AML-193 (cell line): ENCODE measurements around the gene NHSL1.

Experiments
- DNase-seq, 2 experiments: peaks; one replicate each; lab custom pipeline; 2025; lab: John Stamatoyannopoulos, UW

The NHSL1 gene

DNA sequence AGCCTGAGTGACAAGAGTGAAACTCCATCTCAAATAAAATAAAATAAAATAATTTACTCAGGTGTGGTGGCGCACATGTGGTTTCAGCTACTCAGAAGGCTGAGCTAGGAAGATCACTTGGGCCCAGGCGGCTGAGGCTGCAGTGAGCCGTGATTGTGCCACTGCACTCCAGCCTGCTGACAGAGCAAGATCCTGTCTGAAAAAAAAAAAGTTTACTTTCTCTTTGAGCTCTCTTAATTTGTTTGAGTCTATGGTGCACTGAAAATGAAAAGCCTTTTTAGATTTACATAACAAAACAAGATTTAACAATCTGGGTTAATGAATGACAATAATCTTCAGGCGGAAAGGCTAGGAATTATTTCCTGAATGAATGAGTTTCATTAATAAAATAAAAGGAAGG, 23.3 kb upstream of the NHSL1 start:
- no peak for DNase-seq

DNA sequence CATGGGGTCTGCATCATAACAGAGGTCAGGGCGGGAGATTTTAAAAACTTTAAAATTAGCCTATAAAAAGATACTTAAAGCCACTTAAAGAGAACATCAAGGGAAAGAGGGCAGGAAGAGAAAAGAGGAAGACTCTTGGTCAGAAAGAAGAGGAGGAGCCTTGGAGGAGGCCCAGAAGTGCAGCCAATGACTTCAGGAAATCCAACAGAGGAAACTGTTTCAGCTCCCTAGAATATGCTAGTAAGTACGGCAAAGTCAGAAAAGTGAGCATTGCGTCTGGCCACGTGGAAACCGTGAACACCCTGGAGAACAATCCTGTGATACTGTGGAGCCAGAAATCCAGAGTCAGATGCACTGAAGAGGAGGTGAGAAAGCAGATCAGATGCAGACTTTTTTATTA, 22.5 kb upstream of the NHSL1 start:
- peak; percentile 93 to 97 for DNase-seq

DNA sequence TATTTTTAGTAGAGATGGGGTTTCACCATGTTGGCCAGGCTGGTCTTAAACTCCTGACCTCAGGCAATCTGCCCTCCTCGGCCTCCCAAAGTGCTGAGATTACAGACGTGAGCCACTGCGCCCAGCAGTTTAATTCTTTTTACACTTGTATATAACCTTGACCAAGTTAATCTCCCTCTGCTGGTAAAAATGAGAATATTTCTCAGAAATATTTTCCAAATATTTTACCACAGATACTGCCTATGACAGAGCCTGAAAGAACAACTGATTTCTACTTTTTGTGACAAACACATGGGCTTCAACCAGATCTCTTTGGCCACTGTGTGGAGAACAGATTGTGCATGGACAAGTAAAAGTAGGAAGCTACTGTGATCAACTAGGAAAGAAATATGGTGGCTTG, 21.2 kb upstream of the NHSL1 start:
- peak; percentile 36 to 54 for DNase-seq

DNA sequence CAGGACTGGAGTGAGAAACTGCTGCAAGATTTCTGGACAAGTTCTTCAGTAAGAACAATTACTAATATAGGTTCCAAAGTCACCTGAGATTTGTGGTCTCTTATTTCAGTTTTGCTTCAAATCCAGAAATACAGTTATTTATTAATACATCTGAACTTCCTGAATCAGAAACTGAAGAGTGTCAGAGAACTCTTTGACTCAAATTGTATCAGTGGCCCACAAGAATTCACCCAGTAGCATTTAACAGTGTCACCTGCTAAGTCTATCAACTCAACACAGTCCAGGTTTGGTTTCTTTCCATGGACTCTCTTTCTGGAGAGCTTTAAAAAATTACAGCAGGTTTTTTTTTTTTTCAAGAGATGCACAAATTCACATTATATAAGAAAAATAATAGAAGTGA, 18.8 kb upstream of the NHSL1 start:
- no peak for DNase-seq

DNA sequence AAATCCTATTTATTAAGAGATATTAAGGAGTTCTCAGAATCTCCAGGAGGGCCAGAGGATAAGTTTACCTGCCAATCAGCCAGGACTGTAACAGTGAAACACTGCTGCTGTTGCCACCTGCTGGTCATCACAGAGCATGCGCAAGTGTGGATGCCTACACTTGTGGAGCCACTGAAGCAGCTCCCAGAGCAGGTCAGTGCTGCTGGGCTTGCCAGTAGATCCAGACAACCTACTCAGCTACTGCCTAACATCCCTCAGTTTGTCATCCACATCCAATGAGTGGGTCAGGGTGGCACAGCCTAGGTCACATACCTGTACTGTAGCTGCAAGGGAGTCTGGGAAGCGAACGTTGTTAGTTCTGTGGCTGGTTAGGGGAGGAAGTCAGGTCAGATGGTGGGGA, 18.3 kb upstream of the NHSL1 start:
- DNase-seq = peak; percentile 74 to 75

DNA sequence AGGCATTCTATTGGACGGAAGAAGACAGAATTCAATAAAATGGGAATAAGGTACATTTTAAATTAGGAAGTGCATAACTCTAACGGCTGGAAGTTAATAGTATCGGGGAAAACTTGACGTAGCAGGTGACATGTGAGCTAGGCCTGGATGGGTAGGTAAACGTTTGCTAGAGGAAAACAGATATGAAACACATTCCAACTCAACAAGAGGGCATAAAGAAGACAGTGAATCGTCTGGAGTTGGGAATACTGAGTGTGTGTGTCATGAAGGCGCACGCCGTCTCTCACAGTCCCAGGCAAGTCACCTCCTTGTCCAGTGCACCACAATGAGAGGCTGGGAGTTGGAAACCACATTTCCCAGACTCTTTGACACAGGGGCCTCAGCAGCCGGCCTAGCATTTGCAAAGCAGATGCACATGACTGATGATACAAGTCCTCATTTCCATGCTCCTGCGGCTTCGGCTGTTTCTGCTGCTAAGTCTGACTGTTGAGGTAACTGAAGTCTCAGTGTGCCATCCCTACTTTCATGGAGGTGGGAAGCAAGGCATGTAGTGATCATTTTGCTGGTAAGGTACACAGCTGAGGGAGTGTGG, 16.5 kb upstream of the NHSL1 start:
- no peak for DNase-seq

DNA sequence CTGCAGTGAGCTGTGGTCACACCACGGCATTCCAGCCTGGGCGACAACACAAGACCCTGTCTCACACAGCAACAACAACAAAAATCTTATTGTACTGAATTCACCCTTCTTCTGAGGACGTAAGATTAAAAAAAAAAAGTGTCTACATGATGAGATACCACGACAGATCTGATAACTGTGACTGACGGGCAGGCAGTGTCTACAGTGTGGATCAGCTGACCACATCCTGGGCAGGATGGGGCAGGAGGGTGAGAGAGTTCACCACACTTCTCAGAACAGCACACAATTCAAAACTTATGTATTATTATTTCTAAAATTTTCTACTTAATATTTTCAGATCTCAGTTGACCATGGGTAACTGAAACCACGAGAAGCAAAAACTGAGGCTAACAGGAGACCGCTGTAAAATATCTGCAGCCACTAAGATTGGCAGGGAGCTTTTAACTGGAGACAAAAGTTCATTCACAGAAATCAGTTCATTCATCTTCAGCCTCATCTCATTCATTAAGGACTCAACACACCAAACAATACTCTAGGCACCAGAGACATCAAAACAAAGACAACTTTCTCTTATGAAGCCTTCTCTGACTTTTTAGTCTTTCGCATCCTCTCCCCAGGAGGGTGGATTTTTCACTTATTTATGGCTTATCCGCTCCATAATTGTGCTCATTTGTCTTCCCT, 15.7 kb upstream of the NHSL1 start:
- DNase-seq = no peak

DNA sequence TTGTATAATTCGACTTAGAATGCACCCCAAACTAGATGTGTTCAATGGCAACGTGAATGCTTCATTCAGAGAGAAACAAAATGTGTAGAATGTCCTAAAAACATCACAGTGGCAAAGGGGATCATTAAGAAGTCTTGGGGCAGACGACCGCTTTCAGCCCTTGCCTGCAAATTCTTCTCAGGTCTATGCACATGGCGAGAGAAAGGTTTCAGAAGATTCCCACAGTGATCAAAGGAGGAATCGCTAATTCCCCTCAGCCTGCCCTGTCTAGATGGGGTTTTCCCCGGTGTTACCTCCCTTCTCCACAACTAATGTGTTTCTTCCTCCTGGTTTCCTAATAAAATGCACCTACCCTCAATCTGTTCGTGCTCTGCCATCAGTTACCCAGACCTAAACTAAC, 13.3 kb upstream of the NHSL1 start:
- no peak for DNase-seq

DNA sequence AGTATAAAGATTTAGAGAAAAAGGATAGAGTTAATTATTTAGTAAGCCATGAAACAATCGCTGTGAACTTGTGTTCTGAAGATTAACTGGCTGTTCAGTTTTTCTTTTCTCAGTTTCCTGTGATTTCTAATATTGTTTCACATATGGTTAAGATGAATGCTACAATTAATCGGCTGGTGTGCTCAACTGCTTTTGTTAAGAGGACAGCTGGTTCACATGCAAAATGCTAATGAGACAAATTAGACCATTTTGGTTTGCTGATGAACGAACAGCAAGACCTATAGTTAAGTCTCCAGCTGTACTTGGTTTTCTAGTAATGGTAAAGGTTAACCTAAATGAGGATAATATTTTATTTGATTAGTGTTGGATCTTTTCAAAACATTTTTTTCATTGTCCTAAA, 10.8 kb upstream of the NHSL1 start:
- DNase-seq = no peak

DNA sequence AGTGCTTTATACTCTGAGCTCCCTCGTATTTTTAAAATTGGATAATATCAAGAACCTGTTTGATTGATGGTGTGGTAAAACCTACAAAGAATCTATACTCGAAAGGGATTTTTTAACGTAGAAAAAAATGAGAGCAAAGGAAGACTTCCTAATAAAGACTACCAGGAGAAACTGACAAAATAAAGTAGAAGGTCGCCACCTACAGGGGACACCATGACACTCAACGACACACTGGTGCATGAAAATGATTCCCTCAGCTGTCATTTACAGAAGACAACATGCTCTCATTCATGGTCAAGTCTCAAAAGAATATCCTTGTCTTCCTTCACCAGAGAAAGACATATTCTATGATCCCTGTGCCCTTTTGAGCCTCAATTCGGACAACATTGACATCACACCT, 10.1 kb upstream of the NHSL1 start:
- DNase-seq = peak; percentile 81 to 84

DNA sequence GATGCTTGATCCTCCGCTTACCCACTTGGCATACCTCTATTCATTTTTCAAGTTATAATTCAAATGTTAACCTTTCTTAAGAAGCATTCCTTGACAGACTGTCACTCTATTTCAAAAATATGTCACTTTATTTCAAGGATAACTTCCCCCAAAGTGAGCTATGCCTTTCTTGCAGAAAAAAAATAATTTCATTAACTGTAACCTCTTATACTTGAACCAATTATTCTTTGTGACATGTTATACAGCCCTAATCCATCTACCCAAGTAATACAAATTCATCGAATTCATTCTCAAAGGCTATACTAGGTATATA, 9.3 kb upstream of the NHSL1 start:
- DNase-seq = no peak

DNA sequence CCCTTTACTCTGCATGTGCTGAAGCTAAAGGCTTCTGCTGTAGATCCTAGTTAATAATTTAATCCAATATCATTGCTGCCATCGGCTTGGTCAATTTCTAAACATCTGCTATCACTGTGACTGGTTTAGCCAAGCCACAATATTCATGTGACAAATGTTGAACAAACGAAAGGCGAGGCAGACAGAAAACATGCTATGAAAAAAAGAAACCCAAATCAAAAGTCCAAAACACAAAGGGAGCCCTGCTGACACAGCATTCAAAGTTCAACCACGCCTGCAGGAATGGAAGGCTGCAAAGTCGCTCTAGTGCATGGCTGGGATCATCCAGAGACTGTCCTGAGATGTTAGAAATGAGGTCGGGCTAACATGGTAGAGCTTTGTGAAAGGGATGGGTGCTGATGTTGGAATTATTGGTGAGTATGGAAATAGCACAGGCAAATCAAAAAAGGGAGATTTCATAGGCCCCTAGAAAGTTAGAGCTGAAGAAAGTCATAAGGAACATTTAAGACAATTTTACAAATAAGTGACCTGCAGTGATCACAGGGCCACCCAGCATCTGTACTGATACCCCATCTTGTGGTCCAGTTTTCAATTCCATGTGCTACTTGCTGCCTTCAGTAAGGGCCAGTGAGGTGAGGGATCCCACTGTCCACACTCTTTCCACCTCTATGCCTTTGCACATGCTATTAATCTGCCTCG, 8.8 kb upstream of the NHSL1 start:
- no peak for DNase-seq

DNA sequence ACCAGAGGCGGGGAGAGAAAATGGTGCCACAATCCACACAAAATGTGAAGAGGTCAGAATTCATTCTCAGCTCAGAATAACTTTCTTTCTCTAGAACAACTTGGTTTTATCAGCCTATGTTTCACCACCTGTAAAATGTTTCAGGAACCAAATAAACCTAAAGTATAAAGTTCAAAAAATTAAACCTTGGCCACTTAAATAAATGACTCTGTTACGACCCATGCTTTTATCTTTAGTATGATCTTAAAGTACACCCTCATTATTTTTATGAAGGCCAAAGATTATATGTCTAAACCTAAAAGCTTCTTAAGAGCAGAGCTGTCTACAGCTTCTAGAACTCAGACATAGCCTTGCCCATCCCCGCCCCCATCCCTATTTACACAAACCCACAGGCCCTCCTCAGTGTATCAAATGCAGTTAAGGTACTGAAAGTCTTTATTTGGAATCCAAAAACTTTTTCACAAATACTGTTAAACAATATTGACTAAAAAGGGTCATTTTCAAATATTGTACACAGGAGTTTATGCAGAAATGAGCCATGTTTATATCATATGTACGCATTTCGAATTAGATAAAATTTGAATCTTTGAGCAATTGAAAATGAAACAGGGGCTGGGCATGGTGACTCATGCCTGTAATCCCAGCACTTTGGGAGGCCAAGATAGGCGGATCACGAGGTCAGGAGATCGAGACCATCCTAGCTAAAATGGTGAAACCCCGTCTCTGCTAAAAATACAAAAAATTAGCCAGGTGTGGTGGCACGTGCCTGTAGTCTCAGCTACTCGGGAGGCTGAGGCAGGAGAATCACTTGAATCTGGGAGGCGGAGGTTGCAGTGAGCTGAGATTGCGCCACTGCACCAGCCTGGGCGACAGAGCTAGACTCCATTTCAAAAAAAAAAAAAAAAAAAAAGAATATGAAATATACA, 5.7 kb upstream of the NHSL1 start:
- no peak for DNase-seq

DNA sequence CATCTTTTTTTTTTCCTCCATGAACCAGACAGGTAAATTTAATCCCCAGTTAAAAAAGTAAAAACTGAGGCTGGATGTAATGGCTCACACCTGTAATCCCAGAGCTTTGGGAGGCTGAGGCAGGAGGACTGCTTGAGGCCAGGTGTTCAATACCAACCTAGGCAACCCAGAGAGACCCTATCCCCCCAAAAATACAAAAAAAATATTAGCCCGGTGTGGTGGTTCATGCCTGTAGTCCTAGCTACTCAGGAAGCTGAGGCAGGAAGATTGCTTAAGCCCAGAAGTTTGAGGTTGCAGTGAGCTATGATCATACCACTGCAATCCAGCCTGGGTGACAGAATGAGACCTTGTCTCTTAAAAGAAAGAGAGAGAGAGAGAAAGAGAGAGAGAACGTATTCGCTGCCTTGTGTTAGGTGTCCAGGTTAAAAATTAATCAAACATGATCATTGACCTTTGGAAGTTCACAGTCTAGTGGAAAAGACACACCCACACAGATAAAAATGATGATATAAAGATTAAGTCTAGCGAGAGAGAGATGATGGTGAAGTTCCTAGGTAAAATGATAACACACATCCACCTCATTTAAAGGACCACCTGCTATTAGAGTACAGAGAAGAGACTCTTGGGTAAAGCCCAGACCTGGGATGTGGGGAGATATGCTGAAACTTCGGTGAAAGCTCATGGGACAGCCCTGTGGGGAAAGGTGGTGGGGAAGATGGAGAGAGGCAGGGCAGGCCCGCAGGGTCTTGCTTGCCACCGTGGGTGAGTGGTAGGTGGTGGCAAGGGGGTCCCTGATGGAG, 4.8 kb upstream of the NHSL1 start:
- DNase-seq = peak; percentile 65 to 70

DNA sequence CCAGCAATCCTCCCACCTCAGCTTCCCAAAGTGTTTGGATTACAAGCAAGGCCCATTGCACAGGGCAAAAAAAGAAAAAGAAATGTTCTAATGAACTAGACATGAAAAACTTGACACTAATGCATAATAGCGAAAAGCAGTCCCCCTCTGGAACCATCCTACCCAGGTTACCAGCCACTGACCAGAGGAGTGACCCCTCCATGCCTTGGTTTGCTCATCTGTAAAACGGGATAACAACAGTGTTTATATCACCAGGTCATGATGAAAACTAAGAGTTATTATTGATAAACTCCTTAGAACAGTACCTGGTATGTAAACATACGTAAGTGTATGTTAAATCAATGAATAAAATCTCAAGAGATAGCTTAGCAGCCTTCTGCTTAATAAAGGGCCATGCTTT, 3.3 kb upstream of the NHSL1 start:
- DNase-seq = no peak

DNA sequence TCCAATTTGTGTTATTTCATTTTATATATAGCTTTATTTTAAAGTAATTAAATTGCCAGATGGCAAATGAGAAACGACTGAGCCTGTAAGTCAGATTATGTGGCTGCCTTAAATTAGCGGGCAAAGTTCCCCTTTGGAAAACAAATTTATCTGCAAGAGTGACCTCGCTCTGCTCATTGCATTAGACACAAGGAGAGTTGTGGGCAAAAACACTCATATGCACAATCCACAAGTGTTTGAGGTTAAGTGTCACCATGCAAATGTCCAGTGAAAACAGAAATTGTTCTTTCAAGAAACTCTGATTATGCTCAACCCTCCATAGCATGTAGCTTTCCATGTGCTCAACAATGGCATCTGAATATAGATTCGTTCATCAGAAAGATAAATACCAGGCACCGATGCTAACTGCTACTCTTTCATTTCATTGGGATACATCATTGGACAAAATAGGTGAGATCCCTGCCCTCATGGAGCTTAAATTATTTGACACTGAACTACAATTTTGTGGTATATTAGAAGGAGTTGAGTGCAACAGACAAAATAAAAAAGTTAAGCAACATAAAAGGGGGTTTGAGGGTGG, 1.7 kb upstream of the NHSL1 start:
- no peak for DNase-seq

DNA sequence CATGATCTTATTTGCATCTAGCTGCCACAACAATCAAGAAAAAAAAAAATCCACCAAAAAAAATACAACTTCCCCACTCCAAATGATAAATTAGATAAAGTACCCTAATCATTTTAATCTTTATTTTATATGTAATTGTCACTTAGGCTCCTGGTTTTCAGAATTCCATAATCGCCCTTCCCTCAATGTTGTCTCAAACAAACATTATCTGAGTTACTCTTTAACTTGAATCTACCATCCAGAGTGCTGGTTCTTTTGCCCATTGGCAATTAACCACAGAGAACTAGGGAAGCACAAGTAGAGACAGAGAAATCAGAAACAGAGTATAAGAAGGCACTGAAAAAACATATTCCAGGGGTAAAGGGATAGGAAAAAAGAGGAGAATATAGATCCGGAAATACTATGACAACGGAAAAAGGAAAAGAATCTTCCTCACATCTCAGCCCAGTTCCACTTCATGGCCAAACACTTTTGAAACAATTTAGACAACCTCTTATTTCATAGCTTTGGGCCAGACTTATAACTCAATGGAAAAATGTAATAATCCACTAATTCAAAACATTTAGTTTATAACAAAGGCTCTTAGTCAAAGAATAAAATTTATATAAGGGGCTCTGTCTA, 861 bp upstream of the NHSL1 start:
- no peak for DNase-seq

DNA sequence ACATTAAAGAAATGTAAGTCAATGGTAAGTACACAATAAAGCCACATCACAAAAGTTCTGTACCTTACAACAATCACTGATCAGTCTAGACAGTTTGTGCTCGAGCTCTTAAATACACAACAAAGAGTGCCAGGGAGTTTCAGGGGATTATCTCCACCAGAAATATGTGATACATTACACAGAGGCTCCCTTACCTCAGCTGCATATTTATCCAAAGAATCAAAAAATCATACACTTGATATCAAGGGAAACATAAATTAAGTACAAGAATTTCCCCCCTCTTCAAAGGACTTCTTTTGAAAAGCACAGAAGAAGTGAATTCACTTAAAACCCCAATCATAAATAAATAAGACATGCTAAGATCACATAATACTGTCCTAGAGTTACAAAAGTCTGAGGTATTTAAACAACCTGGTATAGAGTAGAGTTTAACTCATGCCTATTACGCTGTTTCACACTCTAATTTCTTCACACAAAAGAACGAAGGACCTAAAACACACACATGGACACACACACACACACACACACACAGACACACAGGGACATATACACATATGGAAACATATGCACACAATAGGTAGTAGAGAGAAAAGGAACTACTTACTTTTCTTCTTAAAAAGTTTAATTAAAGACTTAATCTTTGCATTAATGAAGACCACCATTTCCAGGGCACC, 528 bp downstream of the NHSL1 start:
- peak in 1 of 2 experiments; percentile 55 for DNase-seq

DNA sequence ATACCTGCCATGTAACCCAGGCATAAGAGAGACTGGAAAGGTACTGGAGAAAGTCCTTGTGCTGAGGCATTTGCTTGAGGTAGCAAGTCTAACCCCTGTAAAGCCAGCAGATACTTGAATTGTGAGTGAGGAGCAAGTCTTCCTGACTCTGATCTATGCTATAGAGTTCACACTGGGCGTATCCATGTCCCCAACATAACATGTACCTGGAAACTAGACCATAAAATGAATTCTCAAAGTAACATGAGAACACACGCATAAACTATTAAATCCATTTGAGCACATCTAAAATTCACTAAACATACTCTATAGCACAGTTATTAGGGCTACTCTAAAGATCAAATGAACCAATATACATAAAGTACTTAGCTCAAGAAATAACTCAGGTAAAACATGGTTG, 2.0 kb downstream of the NHSL1 start:
- DNase-seq = no peak

DNA sequence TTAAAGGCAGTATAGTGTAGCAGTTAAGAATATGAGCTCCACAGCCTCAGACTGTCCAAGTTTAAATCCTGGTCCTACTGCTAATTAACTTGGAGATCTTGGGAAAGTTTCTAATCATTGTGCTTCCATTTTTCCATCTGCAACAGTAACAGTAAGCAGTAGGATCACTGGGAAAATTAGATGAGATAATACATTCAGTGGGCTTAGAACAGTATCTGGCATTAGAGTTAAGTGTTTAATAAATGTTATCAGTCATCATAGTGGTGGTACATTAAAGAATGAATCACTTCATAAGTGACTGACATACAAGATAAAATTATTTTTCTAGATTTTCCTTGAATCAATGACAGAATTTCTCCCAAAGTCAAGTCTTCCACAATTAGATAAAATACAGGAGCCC, 5.0 kb downstream of the NHSL1 start:
- no peak for DNase-seq
